Neuron (in vitro differentiated cells): ENCODE data around the gene SF3B2.

Source experiments
- H2AFZ ChIP-seq: one replicate; pipeline ENCODE4 v1.6.1; 2013; ENCODE audit warnings: low read depth, mild to moderate bottlenecking, inconsistent platforms, low read length, moderate library complexity
- H3K27me3 ChIP-seq: one replicate; pipeline ENCODE4 v1.6.1; 2013; ENCODE audit warnings: low read length; ENCODE audit not compliant: insufficient read depth
- H3K36me3 ChIP-seq: one replicate; pipeline ENCODE4 v1.6.1; 2013; ENCODE audit warnings: low read length; ENCODE audit not compliant: insufficient read depth
- H3K4me1 ChIP-seq: one replicate; pipeline ENCODE4 v1.6.1; 2013; ENCODE audit warnings: low read length; ENCODE audit not compliant: insufficient read depth
- H3K4me3 ChIP-seq: 2 replicates; pipeline ENCODE4 v1.5.1; 2013; ENCODE audit warnings: mild to moderate bottlenecking, low read length, moderate library complexity
- H3K9me3 ChIP-seq: one replicate; pipeline ENCODE4 v1.6.1; 2013; ENCODE audit warnings: low read length

The SF3B2 gene

GRCh38 chr11:66026017-66026529 is 26.1 kb upstream of the SF3B2 start, which contains the start of gene CATSPER1:
Gene CATSPER1 (minus strand): TSS chr11:66026479. CDS start chr11:66026379, 100 bp downstream.
- Histone ChIP-seq H2AFZ (no peak within 1 kb of the TSS), H3K4me1 (no peaks in the 10 kb centered on the region), H3K27me3 (peaks cover 4% of the 10 kb centered on the region), H3K9me3 (no peaks in the 10 kb centered on the region), H3K4me3 (no peak within 1 kb of the TSS), H3K36me3 (no peaks in the 10 kb centered on the region)

GRCh38 chr11:66032957-66033735 is 19.0 kb upstream of the SF3B2 start:
- Histone ChIP-seq H3K4me3 (no peak overlapping the region), H2AFZ (no peak overlapping the region), H3K4me1 (no peaks in the 10 kb centered on the region), H3K9me3 (peaks cover 6% of the 10 kb centered on the region), H3K36me3 (no peaks in the 10 kb centered on the region), H3K27me3 (no peaks in the 10 kb centered on the region)

GRCh38 chr11:66035653-66036333 is 16.4 kb upstream of the SF3B2 start:
- Histone ChIP-seq H3K27me3 (no peaks in the 10 kb centered on the region), H3K9me3 (peaks cover 6% of the 10 kb centered on the region), H3K4me3 (no peak overlapping the region), H2AFZ (no peak overlapping the region), H3K36me3 (no peaks in the 10 kb centered on the region), H3K4me1 (peaks cover 2% of the 10 kb centered on the region)

- no peaks in the 10 kb centered on the region for H3K36me3 ChIP-seq
- H3K27me3 ChIP-seq, result no peaks in the 10 kb centered on the region
- H2AFZ ChIP-seq, result no peak overlapping the region
- H3K4me1 ChIP-seq, result peaks cover 7% of the 10 kb centered on the region
- no peak overlapping the region for H3K4me3 ChIP-seq
- H3K9me3 ChIP-seq, result peaks cover 6% of the 10 kb centered on the region
Observed at GRCh38 chr11:66036334-66036710, 15.8 kb upstream of the SF3B2 start.

- H2AFZ ChIP-seq, result no peak overlapping the region
Observed at GRCh38 chr11:66037327-66037726, 14.8 kb upstream of the SF3B2 start.

GRCh38 chr11:66039765-66040164 is 12.4 kb upstream of the SF3B2 start:
- Histone ChIP-seq H3K27me3 (no peaks in the 10 kb centered on the region), H3K4me1 (peaks cover 7% of the 10 kb centered on the region), H3K36me3 (no peaks in the 10 kb centered on the region), H3K4me3 (no peak overlapping the region), H3K9me3 (peaks cover 10% of the 10 kb centered on the region), H2AFZ (no peak overlapping the region)

More at GRCh38 chr11:66037327-66037726, 14.8 kb upstream of the SF3B2 start:
- Histone ChIP-seq H3K36me3 (no peaks in the 10 kb centered on the region), H3K4me1 (peaks cover 7% of the 10 kb centered on the region), H3K4me3 (no peak overlapping the region), H3K27me3 (no peaks in the 10 kb centered on the region), H3K9me3 (peaks cover 6% of the 10 kb centered on the region)

- Histone ChIP-seq H3K9me3 (peaks cover 4% of the 10 kb centered on the region), H2AFZ (no peak overlapping the region), H3K4me1 (peaks cover 10% of the 10 kb centered on the region), H3K36me3 (no peaks in the 10 kb centered on the region), H3K4me3 (no peak overlapping the region), H3K27me3 (no peaks in the 10 kb centered on the region)
Observed at GRCh38 chr11:66042227-66042995, 9.8 kb upstream of the SF3B2 start.

- H3K4me1 ChIP-seq, result peaks cover 10% of the 10 kb centered on the region
- no peaks in the 10 kb centered on the region for H3K36me3 ChIP-seq
- no peak overlapping the region for H2AFZ ChIP-seq
- H3K27me3 ChIP-seq, result no peaks in the 10 kb centered on the region
- no peak overlapping the region for H3K4me3 ChIP-seq
- H3K9me3 ChIP-seq, result peaks cover 4% of the 10 kb centered on the region
Observed at GRCh38 chr11:66042996-66043906, 8.9 kb upstream of the SF3B2 start.

GRCh38 chr11:66044757-66045156 is 7.4 kb upstream of the SF3B2 start:
- peaks cover 4% of the 10 kb centered on the region for H3K9me3 ChIP-seq
- no peak overlapping the region for H3K4me3 ChIP-seq
- H2AFZ ChIP-seq, result no peak overlapping the region
- H3K4me1 ChIP-seq, result peaks cover 18% of the 10 kb centered on the region
- H3K36me3 ChIP-seq, result no peaks in the 10 kb centered on the region
- H3K27me3 ChIP-seq, result no peaks in the 10 kb centered on the region

- H3K4me3 ChIP-seq, result no peak overlapping the region
- H3K36me3 ChIP-seq, result no peaks in the 10 kb centered on the region
- peaks cover 4% of the 10 kb centered on the region for H3K9me3 ChIP-seq
- no peaks in the 10 kb centered on the region for H3K27me3 ChIP-seq
- H2AFZ ChIP-seq, result no peak overlapping the region
- H3K4me1 ChIP-seq, result peaks cover 18% of the 10 kb centered on the region
Observed at GRCh38 chr11:66045177-66045639, 7.0 kb upstream of the SF3B2 start.

GRCh38 chr11:66046901-66047300 is 5.3 kb upstream of the SF3B2 start:
- H3K4me3 ChIP-seq, result no peak overlapping the region
- no peak overlapping the region for H2AFZ ChIP-seq
- peaks cover 22% of the 10 kb centered on the region for H3K4me1 ChIP-seq
- H3K36me3 ChIP-seq, result no peaks in the 10 kb centered on the region
- H3K9me3 ChIP-seq, result peaks cover 4% of the 10 kb centered on the region
- H3K27me3 ChIP-seq, result no peaks in the 10 kb centered on the region
